GM21381 (cell line): Measurements from ENCODE around the gene NKX3-2.

Source experiments
- ATAC-seq: cut with Tn5 transposase; IDR thresholded peaks from one replicate; pipeline ENCODE4 v1.9.1; 2021; ENCODE audit warnings: mild to moderate bottlenecking, moderate library complexity; ENCODE audit not compliant: unreplicated experiment

NKX3-2 gene

DNA sequence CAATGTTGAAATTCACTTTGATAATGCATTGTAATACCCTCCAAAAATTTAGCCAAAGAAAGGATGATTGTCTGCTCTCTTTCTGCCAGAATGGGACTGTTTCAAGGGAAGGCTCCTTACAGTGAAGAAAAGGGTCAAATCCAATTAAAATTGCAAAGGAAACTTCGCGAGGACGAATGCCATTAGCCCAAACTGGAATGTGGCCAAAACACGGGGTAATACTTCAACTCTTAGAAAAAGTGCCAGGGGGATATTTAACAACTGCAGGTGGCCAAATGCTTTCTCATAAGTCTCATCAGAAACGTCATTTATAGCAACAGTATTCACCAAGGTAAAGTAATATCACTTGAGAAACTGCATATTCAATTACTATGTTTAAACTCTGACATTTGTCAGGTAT is 29.0 kb downstream of the NKX3-2 start:
- ATAC-seq = no peak

DNA sequence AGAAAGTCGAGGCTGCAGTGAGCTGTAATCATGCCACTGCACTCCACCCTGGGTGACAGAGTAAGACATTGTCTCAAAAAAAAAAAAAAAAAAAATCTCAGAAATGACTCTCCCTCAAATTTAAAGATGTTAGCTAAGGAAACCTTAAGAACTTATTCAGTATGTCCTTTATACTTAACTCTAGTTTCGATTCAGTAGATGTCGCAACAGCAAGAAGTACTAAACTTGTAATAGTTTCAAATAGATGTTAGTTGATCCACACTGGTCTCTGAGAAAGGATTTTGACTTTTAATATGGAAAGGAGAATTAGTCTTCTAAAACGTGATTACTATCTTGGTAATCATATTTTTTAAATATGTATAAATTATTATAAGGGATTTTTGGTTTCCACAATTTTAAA is 29.6 kb downstream of the NKX3-2 start:
- no peak for ATAC-seq

DNA sequence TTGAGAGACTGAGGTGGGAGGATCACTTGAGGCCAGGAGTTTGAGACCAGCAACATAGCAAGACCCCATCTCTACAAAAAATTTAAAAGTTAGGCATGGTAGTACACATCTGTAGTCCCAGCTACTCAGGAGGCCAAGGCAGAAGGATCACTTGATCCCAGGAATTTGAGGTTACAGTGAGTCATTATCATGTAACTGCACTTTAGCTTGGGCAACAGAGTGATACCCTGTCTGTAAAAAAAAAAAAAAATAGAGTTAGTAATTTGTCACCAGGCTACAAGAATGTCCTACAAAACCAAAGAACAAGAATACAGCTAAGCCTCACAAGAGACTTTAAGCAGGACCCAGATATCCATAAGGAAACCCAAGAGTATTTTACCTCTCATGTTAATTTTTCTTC is 33.2 kb downstream of the NKX3-2 start:
- no peak for ATAC-seq

DNA sequence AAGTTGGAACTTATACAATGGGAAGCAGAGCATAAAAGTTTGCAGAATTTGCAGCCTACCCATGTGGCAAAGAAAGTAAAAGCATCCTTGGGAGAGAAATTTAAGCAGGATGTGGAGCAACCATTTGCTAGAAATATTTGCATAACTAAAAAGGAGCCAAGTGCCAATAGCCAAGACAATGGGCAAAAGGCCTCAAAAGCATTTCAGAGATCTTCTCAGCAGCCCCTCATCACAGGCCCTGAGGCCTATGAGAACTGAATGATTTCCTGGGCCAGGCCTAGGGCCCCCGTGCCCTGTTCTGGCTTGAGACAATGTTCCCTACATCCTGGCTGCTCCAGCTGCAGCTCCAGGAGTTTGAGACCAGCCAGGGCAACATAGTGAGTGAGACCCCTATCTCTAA is 34.9 kb downstream of the NKX3-2 start:
- no peak for ATAC-seq

DNA sequence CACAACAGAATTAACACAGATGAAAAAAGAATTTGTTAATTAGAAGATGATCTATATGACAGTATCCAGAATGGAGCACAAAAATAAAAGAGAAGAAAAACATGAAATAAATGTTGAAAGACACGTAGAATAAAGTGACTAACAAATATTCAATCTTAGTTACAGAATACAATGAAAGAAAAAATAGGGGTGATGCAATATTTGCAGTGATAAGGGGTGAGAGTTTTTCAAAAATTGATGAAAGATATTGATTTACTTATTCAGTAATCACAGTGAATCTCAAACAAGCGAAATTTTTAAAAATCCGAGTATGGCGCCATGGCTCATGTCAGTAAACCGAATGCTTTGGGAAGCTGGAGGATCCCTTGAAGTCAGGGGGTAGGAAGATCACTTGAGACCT is 39.9 kb downstream of the NKX3-2 start:
- ATAC-seq = no peak

DNA sequence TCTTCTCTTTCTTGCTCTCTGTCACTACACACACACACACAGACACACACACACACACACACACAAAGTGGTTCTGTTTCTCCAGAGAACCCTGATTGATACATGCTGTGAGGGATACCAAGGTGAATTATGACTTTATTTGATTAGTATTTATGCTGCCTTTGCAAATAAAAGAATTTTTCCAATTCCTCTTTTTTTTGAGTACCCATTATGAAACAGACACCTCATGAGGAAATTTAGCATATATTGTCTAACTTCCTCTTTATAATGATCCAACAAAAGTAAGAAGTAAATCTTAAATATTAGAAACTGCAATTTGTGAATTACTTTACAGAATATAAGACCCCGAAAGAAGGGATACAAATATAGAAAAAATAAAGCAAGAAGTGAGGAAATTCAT is 45.8 kb downstream of the NKX3-2 start:
- ATAC-seq = no peak

DNA sequence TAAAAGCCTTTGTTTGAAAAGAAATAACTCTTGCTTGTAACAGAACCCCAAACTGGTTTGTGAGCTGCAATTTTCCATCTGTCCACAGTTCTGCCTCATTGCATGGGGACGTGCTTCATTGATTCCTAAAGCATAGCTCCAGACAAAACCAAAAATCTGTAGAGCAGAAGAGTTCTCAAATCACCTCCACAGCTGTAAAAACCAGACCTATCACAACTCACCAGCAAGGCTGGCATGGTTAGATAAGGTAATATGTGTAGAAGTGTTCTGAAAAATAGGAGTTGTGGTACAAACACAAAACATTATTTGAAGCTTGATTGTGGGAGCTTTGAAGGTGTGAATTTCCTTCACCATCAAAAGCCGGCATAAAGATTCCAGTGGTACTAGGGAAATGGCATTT is 47.7 kb downstream of the NKX3-2 start:
- ATAC-seq = no peak

DNA sequence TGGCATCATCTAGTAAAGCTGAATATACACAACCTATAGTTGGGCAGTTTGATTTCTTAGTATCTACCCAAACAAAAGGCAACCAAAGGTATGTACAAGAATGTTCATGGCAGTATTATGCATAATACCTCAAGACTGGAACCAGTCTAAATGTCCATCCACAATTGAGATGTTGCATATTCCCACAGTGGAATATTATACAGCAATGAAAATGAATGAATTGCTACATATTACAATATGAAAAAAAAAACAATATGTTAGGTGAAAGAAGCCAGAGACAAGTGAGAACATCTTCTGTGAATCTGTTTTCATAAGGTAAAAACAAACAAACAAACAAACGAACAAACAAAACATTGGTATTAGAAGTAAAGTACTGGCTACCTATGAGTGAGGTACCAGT is 48.6 kb downstream of the NKX3-2 start:
- ATAC-seq = no peak

DNA sequence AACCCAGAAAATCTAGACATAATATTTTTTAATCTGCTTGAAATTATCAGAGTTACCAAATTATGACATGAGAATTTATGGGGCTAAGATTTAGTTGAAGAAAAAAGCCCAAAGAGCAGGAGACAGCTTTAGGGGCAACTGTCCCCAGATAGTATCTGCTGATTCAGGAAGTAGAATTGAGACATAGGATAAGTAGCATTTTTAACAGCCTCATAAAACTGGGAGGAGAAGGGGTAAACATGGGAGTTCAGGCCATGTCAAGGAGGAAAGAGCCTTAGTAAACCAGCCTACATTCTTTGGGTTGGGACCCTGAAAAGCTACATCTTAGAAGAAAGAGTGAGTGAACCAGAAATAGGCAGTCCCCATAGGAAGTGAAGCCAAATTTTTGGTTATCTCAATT is 50.5 kb downstream of the NKX3-2 start:
- ATAC-seq = no peak

DNA sequence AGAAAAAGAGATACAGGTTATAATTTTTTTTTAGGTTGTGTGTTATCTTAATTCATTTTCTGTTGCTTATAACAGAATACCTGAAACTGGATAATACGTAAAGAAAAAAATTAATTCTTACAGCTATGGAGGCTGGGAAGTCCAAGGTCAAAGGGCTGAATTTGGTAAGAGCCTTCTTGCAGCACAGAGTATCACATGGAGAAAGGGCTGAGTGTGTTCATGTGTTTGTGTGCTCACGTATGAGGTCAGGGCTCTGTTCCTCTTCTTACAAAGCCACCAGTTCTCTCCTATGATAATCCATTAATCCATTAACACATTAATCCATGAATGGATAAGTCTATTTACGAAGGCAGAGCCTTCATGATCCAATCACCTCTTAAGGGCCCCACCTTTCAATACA is 51.6 kb downstream of the NKX3-2 start:
- no peak for ATAC-seq
